ENCODE measurements around the gene CDHR2. TPM values are rescaled to one million over a fixed set of nuclear protein-coding genes. Genes with fewer than 3 reads are reported as not detected.

Gene CDHR2
- polyA plus RNA-seq, 1 experiment = not detected

DNA sequence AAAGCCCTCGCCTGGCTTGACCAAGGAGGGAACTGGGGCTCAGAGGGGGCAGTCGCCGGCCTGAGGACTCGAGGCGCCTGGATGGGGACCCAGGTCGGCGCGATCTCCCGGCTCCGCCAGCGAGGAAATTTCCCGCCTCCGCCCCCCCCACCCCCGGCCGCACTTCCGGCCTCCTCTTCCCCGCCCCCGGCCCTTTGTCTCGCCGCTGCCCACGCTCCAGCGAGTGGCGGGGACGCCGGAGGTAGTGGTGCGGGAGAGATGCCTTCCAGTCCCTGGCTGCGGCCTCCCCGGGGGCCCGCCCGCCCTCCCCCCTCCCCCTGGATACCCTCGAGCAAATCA lies 61.3 kb downstream of the CDHR2 start:
- TF ChIP-seq, protein P1, sequence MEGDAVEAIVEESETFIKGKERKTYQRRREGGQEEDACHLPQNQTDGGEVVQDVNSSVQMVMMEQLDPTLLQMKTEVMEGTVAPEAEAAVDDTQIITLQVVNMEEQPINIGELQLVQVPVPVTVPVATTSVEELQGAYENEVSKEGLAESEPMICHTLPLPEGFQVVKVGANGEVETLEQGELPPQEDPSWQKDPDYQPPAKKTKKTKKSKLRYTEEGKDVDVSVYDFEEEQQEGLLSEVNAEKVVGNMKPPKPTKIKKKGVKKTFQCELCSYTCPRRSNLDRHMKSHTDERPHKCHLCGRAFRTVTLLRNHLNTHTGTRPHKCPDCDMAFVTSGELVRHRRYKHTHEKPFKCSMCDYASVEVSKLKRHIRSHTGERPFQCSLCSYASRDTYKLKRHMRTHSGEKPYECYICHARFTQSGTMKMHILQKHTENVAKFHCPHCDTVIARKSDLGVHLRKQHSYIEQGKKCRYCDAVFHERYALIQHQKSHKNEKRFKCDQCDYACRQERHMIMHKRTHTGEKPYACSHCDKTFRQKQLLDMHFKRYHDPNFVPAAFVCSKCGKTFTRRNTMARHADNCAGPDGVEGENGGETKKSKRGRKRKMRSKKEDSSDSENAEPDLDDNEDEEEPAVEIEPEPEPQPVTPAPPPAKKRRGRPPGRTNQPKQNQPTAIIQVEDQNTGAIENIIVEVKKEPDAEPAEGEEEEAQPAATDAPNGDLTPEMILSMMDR (IDR thresholded peaks at IDR 0.05; ENCODE audit: insufficient read depth, low read depth, low read length) = no peak
- ChIA-PET CTCF (interaction anchor here (0.6 to 1.4 kb wide), 2 partner anchors 36 to 51 kb away, joined by 3 read pairs; no protein-coding TSS in a partner anchor), POLR2A (no interaction called here)
- peak overlapping the region; percentile 64 for H3K4me3 ChIP-seq (ENCODE audit: low read depth, low read length)
- no peaks in the 10 kb centered on the region for H3K36me3 ChIP-seq (ENCODE audit: control insufficient read depth, insufficient read depth, low read length)
- H3K27me3 ChIP-seq (ENCODE audit: control insufficient read depth, insufficient read depth, low read length) = no peaks in the 10 kb centered on the region
- no peak for DNase-seq (ENCODE audit: low read depth)

GRCh38 chr5:176611435-176611834 lies 62.3 kb downstream of the CDHR2 start:
- DNase-seq (ENCODE audit: low read depth) = peak; percentile 14
- ChIA-PET POLR2A (no interaction called here), CTCF (interaction anchor here (1.4 to 1.5 kb wide), 2 partner anchors 38 to 49 kb away, joined by 3 to 5 read pairs; no protein-coding TSS in a partner anchor)
- Histone ChIP-seq H3K36me3 (ENCODE audit: control insufficient read depth, insufficient read depth, low read length) (no peaks in the 10 kb centered on the region), H3K27me3 (ENCODE audit: control insufficient read depth, insufficient read depth, low read length) (no peaks in the 10 kb centered on the region), H3K4me3 (ENCODE audit: low read depth, low read length) (no peak overlapping the region)
- TF ChIP-seq, protein P1 (IDR thresholded peaks at IDR 0.05; ENCODE audit: insufficient read depth, low read depth, low read length) = no peak

DNA sequence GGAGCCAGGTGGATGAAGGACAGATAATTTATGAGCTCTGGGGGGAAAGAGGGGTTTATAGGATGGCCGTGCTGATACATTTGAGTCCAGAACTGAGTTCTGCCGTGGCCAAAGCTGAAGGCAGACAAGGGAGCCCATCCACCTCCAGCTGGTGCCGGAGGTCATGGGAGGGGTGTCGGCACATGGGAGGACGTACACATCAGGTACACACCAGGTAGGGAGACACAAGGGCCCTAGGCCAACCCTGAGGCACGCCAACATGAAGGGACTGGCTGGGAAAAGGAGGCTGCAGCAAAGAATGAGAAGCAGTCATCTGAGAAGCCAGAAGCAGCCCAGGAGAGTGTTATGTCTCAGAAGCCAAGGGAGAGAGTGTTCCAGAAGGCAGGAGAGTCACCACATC lies 62.9 kb downstream of the CDHR2 start:
- TF ChIP-seq, protein P1 (IDR thresholded peaks at IDR 0.05; ENCODE audit: insufficient read depth, low read depth, low read length) = no peak
- Histone ChIP-seq H3K27me3 (ENCODE audit: control insufficient read depth, insufficient read depth, low read length) (peaks cover 3% of the 10 kb centered on the region), H3K36me3 (ENCODE audit: control insufficient read depth, insufficient read depth, low read length) (no peaks in the 10 kb centered on the region), H3K4me3 (ENCODE audit: low read depth, low read length) (no peak overlapping the region)
- no peak for DNase-seq (ENCODE audit: low read depth)
- POLR2A ChIA-PET = no interaction called here
- CTCF ChIA-PET = interaction anchor here (1.4 to 1.5 kb wide), 2 partner anchors 39 to 49 kb away, joined by 3 to 5 read pairs; no protein-coding TSS in a partner anchor

DNA sequence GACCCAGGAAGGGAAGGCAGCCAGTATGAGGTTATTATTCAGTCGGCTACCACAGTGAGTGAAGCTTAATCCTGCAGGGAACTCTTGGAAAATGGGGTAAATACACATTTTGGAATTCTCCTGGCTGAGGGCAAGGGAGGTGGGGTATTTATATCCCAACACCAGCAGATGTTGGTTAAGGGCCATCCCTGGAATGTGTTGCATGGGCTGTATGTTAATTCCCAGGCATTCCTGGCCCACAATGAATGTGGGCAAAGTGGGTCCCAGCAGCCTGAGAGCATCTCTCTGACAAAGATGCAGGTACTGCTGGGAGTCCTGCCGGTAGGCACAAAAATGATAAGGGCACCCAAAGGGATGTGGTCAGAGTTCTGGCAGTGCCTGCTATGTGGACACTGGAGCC lies 63.7 kb downstream of the CDHR2 start:
- TF ChIP-seq, protein P1 (IDR thresholded peaks at IDR 0.05; ENCODE audit: insufficient read depth, low read depth, low read length) = no peak
- Histone ChIP-seq H3K27me3 (ENCODE audit: control insufficient read depth, insufficient read depth, low read length) (peaks cover 6% of the 10 kb centered on the region), H3K36me3 (ENCODE audit: control insufficient read depth, insufficient read depth, low read length) (no peaks in the 10 kb centered on the region), H3K4me3 (ENCODE audit: low read depth, low read length) (no peak overlapping the region)
- DNase-seq (ENCODE audit: low read depth) = no peak
- POLR2A ChIA-PET = no interaction called here
- CTCF ChIA-PET = interaction anchor here (1.7 kb wide), 1 partner anchor 35 kb away, joined by 7 read pairs; no protein-coding TSS in a partner anchor

GRCh38 chr5:176614805-176615478 lies 65.8 kb downstream of the CDHR2 start:
- H3K27me3 ChIP-seq (ENCODE audit: control insufficient read depth, insufficient read depth, low read length) = peaks cover 17% of the 10 kb centered on the region
- TF ChIP-seq, protein P1 (IDR thresholded peaks at IDR 0.05; ENCODE audit: insufficient read depth, low read depth, low read length) = no peak
- H3K36me3 ChIP-seq (ENCODE audit: control insufficient read depth, insufficient read depth, low read length) = no peaks in the 10 kb centered on the region
- no peak overlapping the region for H3K4me3 ChIP-seq (ENCODE audit: low read depth, low read length)
- DNase-seq (ENCODE audit: low read depth) = no peak
- POLR2A ChIA-PET = no interaction called here
- CTCF ChIA-PET = interaction anchor here (0.8 to 1.2 kb wide), 3 partner anchors 16 to 199 kb away, joined by 3 to 7 read pairs (median 3); partner anchors contain the start of genes CLTB, EIF4E1B and SNCB

Measured in BJ (cell line).